Measurements from ENCODE around the gene SEMA3B. TPM values are rescaled to one million over a fixed set of nuclear protein-coding genes. Genes with fewer than 3 reads are reported as not detected.
A peak's percentile ranks its signal among the peaks of the same experiment; 100 is the strongest.

The SEMA3B gene
- total RNA-seq, 2 experiments from 2014 or later = 1.9 to 2.0 TPM

- H3K27ac Mint-ChIP-seq = no peak overlapping the region
- Histone ChIP-seq H3K4me3 (ENCODE audit: low read length) (no peak overlapping the region), H3K9me3 (ENCODE audit: control insufficient read depth in 1 of 2, insufficient read depth in 1 of 2, low read length in 2 of 2) (no peaks in the 10 kb centered on the region), H3K27me3 (ENCODE audit: control insufficient read depth in 1 of 2, insufficient read depth in 2 of 2, low read length in 2 of 2) (no peaks in the 10 kb centered on the region), H3K36me3 (ENCODE audit: insufficient read depth, low read length) (no peaks in the 10 kb centered on the region), H3K27ac (ENCODE audit: low read depth in 1 of 2, low read length in 2 of 2) (no peak overlapping the region), H3K4me1 (ENCODE audit: insufficient read depth, low read length) (peaks cover 73% of the 10 kb centered on the region)
- H3K9me3 Mint-ChIP-seq = no peaks in the 10 kb centered on the region
- ChIA-PET POLR2A (interaction anchor here (0.7 to 2.8 kb wide), 4 partner anchors 18 to 27 kb away, joined by 3 to 25 read pairs (median 12); partner anchors contain the start of genes HYAL3, IFRD2 and NAA80), CTCF (interaction anchor here (0.6 kb wide), 1 partner anchor 42 kb away, joined by 6 read pairs; no protein-coding TSS in a partner anchor)
- no peaks in the 10 kb centered on the region for H3K27me3 Mint-ChIP-seq
- peaks cover 40% of the 10 kb centered on the region for H3K4me1 Mint-ChIP-seq (ENCODE audit: low read depth)
- intact Hi-C loops (cut with DNase I, micrococcal nuclease) = loop anchor here in 1 of 2 experiments (1.0 kb wide), 1 partner anchor 17 kb away; no protein-coding TSS in a partner anchor
- peaks cover 1% of the 10 kb centered on the region for H3K36me3 Mint-ChIP-seq (ENCODE audit: low read depth)
- TF ChIP-seq, protein P1, sequence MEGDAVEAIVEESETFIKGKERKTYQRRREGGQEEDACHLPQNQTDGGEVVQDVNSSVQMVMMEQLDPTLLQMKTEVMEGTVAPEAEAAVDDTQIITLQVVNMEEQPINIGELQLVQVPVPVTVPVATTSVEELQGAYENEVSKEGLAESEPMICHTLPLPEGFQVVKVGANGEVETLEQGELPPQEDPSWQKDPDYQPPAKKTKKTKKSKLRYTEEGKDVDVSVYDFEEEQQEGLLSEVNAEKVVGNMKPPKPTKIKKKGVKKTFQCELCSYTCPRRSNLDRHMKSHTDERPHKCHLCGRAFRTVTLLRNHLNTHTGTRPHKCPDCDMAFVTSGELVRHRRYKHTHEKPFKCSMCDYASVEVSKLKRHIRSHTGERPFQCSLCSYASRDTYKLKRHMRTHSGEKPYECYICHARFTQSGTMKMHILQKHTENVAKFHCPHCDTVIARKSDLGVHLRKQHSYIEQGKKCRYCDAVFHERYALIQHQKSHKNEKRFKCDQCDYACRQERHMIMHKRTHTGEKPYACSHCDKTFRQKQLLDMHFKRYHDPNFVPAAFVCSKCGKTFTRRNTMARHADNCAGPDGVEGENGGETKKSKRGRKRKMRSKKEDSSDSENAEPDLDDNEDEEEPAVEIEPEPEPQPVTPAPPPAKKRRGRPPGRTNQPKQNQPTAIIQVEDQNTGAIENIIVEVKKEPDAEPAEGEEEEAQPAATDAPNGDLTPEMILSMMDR (IDR thresholded peaks at IDR 0.05) = no peak
- ATAC-seq (ENCODE audit: poor library complexity) = no peak
- DNase-seq = peak in 2 of 14 experiments; percentile 2 to 30
- H3K4me3 Mint-ChIP-seq = peak overlapping the region; percentile 96
Observed at GRCh38 chr3:50319181-50319893, 50.4 kb downstream of the SEMA3B start.

GRCh38 chr3:50319894-50320625, 51.1 kb downstream of the SEMA3B start:
- ATAC-seq (ENCODE audit: poor library complexity) = no peak
- Histone ChIP-seq H3K4me1 (ENCODE audit: insufficient read depth, low read length) (peaks cover 75% of the 10 kb centered on the region), H3K4me3 (ENCODE audit: low read length) (peak overlapping the region; percentile 68), H3K9me3 (ENCODE audit: control insufficient read depth in 1 of 2, insufficient read depth in 1 of 2, low read length in 2 of 2) (no peaks in the 10 kb centered on the region), H3K27me3 (ENCODE audit: control insufficient read depth in 1 of 2, insufficient read depth in 2 of 2, low read length in 2 of 2) (no peaks in the 10 kb centered on the region), H3K27ac (ENCODE audit: low read depth in 1 of 2, low read length in 2 of 2) (no peak overlapping the region), H3K36me3 (ENCODE audit: insufficient read depth, low read length) (no peaks in the 10 kb centered on the region)
- POLR2A ChIA-PET = interaction anchor here (1.3 to 3.6 kb wide), 3 partner anchors 18 to 31 kb away, joined by 4 to 25 read pairs (median 15); partner anchors contain the start of genes CYB561D2, HYAL3, NAA80 and NPRL2
- Mint-ChIP-seq H3K9me3 (no peaks in the 10 kb centered on the region), H3K27ac (peak overlapping the region; percentile 86), H3K36me3 (ENCODE audit: low read depth) (peaks cover 9% of the 10 kb centered on the region), H3K4me1 (ENCODE audit: low read depth) (peaks cover 46% of the 10 kb centered on the region), H3K4me3 (peak overlapping the region; percentile 96), H3K27me3 (no peaks in the 10 kb centered on the region)
- DNase-seq = peak in 1 of 14 experiments; percentile 25
- CTCF ChIA-PET = interaction anchor here (0.6 kb wide), 1 partner anchor 43 kb away, joined by 6 read pairs; no protein-coding TSS in a partner anchor
- intact Hi-C loops (cut with DNase I, micrococcal nuclease) = loop anchor here (1.0 to 5.0 kb wide), 4 partner anchors 17 to 128 kb away; partner anchors contain the start of genes GNAT1 (in 1 of the 2), HYAL3 (in 1 of the 2) and NAA80 (in 1 of the 2)
- TF ChIP-seq, protein P1 (IDR thresholded peaks at IDR 0.05) = no peak

DNA sequence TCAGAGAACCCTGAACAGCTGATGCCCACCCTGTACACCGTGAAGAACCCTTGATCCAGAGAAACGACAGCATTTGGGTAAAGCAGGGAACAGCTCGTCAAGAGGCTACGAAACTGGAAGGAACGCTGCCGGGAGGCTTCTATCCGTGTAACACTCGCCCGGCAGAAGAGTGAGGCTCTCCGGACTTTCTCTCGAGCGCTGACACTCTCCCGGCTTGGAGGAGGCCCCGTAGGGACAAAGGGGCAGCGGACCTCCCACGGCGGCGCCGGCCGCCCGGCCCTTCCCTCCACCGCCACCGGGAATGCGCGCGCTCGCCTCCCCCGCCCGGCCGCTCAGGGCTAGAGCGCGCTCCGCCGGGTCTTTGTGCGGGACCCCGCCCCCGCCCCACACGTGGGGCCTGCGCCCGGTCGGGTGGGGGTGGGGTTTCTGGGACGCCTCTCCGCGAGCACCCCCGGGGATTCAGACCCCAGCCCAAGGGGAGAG, 51.9 kb downstream of the SEMA3B start:
- no peaks in the 10 kb centered on the region for H3K9me3 ChIP-seq (ENCODE audit: control insufficient read depth in 1 of 2, insufficient read depth in 1 of 2, low read length in 2 of 2)
- POLR2A ChIA-PET = interaction anchor here (1.0 to 3.6 kb wide), 5 partner anchors 16 to 30 kb away, joined by 4 to 25 read pairs (median 15); partner anchors contain the start of genes CYB561D2, HYAL3, IFRD2 and NAA80
- peaks cover 77% of the 10 kb centered on the region for H3K4me1 ChIP-seq (ENCODE audit: insufficient read depth, low read length)
- H3K36me3 ChIP-seq (ENCODE audit: insufficient read depth, low read length) = peaks cover 5% of the 10 kb centered on the region
- ATAC-seq (ENCODE audit: poor library complexity) (peak; percentile 27), DNase-seq (peak in 9 of 14 experiments; percentile 41 to 81 (median 60))
- CTCF ChIA-PET = interaction anchor here (0.6 to 1.3 kb wide), 5 partner anchors 14 to 30 kb away, joined by 3 to 13 read pairs (median 4); partner anchors contain the start of genes CYB561D2, IFRD2 and NPRL2
- H3K9me3 Mint-ChIP-seq = no peaks in the 10 kb centered on the region
- H3K27ac Mint-ChIP-seq = peak overlapping the region; percentile 86
- H3K27me3 Mint-ChIP-seq = no peaks in the 10 kb centered on the region
- no peaks in the 10 kb centered on the region for H3K27me3 ChIP-seq (ENCODE audit: control insufficient read depth in 1 of 2, insufficient read depth in 2 of 2, low read length in 2 of 2)
- H3K4me3 Mint-ChIP-seq = peak overlapping the region; percentile 96
- TF ChIP-seq, protein P1 (IDR thresholded peaks at IDR 0.05) = no peak
- no peak overlapping the region for H3K27ac ChIP-seq (ENCODE audit: low read depth in 1 of 2, low read length in 2 of 2)
- H3K4me3 ChIP-seq (ENCODE audit: low read length) = peak overlapping the region; percentile 68
- peaks cover 14% of the 10 kb centered on the region for H3K36me3 Mint-ChIP-seq (ENCODE audit: low read depth)
- intact Hi-C loops (cut with DNase I, micrococcal nuclease) = loop anchor here (1.0 to 5.0 kb wide), 4 partner anchors 16 to 129 kb away; partner anchors contain the start of genes HYAL3 (in 2 of the 2), NAA80 (in 2 of the 2) and GNAT1 (in 1 of the 2)
- peaks cover 47% of the 10 kb centered on the region for H3K4me1 Mint-ChIP-seq (ENCODE audit: low read depth)
